Measurements from ENCODE around the gene TNFSF12.

DNA sequence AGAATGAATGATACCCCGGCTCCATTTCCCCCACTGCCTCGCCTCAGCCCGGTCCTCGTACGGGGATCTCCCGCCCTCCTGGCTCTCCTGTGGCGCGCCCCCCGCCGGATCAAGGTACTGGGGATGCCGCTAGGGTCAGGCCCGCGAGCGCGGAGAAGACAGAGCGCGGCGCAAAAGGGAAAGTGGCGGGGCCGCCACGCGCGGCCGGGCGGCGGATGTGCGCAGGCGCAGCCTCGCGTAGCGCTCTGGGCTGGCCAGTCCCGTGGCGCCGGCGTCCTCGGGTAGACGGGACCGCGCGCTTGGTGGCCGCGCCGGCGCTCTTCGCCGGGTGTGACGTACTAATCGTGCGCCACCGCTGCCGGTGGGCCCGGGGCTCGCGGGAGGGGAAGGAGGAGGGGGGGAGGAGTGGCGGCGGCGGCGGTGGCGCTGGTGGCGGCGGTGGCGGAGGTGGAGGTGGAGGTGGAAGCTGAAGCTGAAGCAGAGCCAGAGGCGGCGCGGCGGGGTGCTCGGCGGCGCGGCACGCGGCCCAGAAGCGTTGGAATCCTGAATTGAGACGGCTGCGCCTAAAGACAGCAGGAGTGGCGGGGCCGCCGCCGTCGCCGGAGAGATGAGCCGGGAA is 12.8 kb downstream of the TNFSF12 start, which contains the start of gene SENP3:
- TF ChIP-seq, protein P1, sequence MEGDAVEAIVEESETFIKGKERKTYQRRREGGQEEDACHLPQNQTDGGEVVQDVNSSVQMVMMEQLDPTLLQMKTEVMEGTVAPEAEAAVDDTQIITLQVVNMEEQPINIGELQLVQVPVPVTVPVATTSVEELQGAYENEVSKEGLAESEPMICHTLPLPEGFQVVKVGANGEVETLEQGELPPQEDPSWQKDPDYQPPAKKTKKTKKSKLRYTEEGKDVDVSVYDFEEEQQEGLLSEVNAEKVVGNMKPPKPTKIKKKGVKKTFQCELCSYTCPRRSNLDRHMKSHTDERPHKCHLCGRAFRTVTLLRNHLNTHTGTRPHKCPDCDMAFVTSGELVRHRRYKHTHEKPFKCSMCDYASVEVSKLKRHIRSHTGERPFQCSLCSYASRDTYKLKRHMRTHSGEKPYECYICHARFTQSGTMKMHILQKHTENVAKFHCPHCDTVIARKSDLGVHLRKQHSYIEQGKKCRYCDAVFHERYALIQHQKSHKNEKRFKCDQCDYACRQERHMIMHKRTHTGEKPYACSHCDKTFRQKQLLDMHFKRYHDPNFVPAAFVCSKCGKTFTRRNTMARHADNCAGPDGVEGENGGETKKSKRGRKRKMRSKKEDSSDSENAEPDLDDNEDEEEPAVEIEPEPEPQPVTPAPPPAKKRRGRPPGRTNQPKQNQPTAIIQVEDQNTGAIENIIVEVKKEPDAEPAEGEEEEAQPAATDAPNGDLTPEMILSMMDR (IDR thresholded peaks at IDR 0.05) = no peak
- TF ChIP-seq POLR2A (IDR thresholded peaks at IDR 0.05) = no peak

Measured in lower leg skin (tissue), 3 donors.